Activated CD4-positive, alpha-beta memory T cell treated with anti-CD3 and anti-CD28 coated beads for 36 hours (primary cell): Measurements from ENCODE around the gene OSBPL10. TPM values are rescaled to one million over a fixed set of nuclear protein-coding genes. Genes with fewer than 3 reads are reported as not detected.

Source experiments
- CTCF ChIA-PET: fragments of 350-600 bp; sonication (Branson Sonifier 250); formaldehyde crosslinking; loops from one replicate; lab custom pipeline; 2021; ENCODE audit warnings: antibody characterized with exemption, inconsistent platforms; lab: Charles Lee
- POLR2A ChIA-PET: fragments of 350-600 bp; sonication (Branson Sonifier 250); formaldehyde crosslinking; loops from one replicate; lab custom pipeline; 2021; ENCODE audit warnings: antibody characterized with exemption; lab: Charles Lee
- DNase-seq: peaks from one replicate; pipeline ENCODE4 v3.0.0-alpha.2; 2020
- H3K27ac Mint-ChIP-seq: one replicate; pipeline ENCODE4 v1.8.0; 2021; ENCODE audit warnings: mixed read lengths
- H3K27me3 Mint-ChIP-seq: one replicate; pipeline ENCODE4 v1.8.0; 2021; ENCODE audit warnings: mixed read lengths
- H3K36me3 Mint-ChIP-seq: one replicate; pipeline ENCODE4 v1.8.0; 2021; ENCODE audit warnings: mixed read lengths
- H3K4me1 Mint-ChIP-seq: one replicate; pipeline ENCODE4 v1.8.0; 2021; ENCODE audit warnings: low read depth, mixed read lengths
- H3K4me3 Mint-ChIP-seq: one replicate; pipeline ENCODE4 v1.8.0; 2021; ENCODE audit warnings: mild to moderate bottlenecking, mixed read lengths
- H3K9me3 Mint-ChIP-seq: one replicate; pipeline ENCODE4 v1.8.0; 2021; ENCODE audit warnings: mixed read lengths
- intact Hi-C: fragments of 100-400 bp; cut with micrococcal nuclease; formaldehyde crosslinking; loops from one replicate; pipeline ENCODE4 v1.15.1; 2023
- total RNA-seq, 2 experiments: library from RNA; stranded (reverse); gene quantifications; one replicate each; pipeline ENCODE4 v1.2.3, GENCODE V29; 2021

Gene OSBPL10
- total RNA-seq, 2 experiments from 2014 or later, result 3.4 to 3.5 TPM

DNA sequence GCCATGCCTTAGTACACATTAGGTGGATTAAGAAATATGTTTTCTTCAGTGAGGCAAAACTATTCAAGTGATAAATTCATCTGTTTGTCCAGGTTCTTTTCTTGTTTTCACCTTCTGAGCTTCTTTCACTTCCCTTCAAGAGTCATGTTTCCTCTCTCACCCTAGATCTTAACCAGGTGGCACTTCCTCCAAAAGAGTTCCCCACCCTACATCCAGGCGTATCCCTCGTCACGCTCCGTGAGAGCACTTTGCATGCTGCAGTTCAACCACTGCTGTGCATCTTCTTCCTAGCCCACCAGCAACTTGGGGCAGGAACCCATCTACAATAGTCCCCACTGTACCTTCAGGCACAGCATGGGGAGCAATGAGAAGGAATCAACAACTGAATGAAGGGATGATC lies 28.9 kb downstream of the OSBPL10 start:
- intact Hi-C loops, result no loop called here
- ChIA-PET CTCF (no interaction called here), POLR2A (no interaction called here)
- Mint-ChIP-seq H3K4me1 (no peaks in the 10 kb centered on the region), H3K27me3 (peaks cover 20% of the 10 kb centered on the region), H3K9me3 (peaks cover 19% of the 10 kb centered on the region), H3K27ac (no peak overlapping the region), H3K4me3 (no peak overlapping the region), H3K36me3 (peaks cover 2% of the 10 kb centered on the region)
- DNase-seq, result no peak

DNA sequence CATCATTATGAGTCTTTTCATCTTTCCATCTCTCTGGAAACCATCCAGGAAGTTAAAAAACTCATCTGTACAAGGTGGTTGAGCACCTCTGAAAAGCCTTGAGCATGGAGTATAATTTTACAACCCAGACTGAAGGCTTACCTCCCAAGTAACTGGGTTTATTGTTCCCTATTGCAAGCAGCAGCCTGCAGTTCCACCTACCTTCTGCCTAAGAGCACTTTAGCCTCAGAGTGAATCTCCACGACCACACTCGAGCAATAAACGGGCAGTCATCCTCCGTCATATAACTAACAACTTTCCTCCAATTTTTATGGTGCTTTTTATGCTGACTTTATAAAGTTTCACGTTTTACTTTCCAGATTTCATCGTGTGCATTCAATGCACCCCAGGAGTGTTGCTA lies 32.8 kb downstream of the OSBPL10 start:
- Mint-ChIP-seq H3K36me3 (no peaks in the 10 kb centered on the region), H3K9me3 (peaks cover 3% of the 10 kb centered on the region), H3K4me3 (no peak overlapping the region), H3K27me3 (peaks cover 25% of the 10 kb centered on the region), H3K4me1 (no peaks in the 10 kb centered on the region), H3K27ac (no peak overlapping the region)
- intact Hi-C loops, result no loop called here
- no peak for DNase-seq
- ChIA-PET CTCF (no interaction called here), POLR2A (no interaction called here)

DNA sequence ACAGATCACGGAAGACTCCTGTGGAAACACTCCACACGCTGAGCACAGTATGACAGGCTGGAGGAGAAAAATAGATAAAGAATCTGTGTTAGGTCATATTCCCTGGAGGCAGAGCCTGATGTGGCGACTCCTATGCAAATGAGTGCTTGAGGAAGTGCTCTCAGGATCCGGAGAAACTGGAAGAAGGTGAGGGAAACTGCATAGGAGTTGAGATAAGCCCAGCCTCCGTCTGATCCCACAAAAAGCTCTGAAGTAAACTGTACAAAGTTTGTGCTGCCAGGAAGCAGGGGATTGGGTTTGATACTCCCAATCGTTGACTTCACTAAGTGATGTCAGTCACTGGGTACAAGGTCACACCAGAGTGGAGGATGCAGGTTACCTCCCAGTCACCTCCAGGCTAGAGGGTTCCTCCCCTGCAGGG lies 33.4 kb downstream of the OSBPL10 start:
- no peak for DNase-seq
- POLR2A ChIA-PET, result no interaction called here
- no peak overlapping the region for H3K27ac Mint-ChIP-seq
- CTCF ChIA-PET, result no interaction called here
- H3K4me1 Mint-ChIP-seq, result no peaks in the 10 kb centered on the region
- no peaks in the 10 kb centered on the region for H3K36me3 Mint-ChIP-seq
- H3K4me3 Mint-ChIP-seq, result no peak overlapping the region
- H3K27me3 Mint-ChIP-seq, result peaks cover 28% of the 10 kb centered on the region
- H3K9me3 Mint-ChIP-seq, result peaks cover 7% of the 10 kb centered on the region
- intact Hi-C loops, result no loop called here

DNA sequence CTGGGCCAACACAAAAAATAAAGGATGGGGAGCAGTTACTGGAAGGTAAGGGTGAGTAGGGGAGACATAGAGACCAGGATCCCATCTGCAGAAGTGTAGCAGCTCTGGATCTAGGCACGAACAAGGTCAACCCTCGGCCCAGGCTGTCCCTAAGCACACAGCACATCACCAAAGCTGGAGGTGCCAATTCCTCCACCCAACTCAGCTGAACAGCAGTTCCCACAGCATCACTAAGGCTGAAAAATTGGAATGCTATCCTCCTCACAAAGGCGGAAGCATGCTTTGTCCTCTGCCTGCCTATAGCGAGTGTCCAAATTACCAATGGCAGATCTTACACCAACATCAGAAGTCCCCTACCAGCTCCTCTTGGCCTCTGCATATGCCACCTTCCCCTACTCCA lies 33.9 kb downstream of the OSBPL10 start:
- CTCF ChIA-PET, result no interaction called here

DNA sequence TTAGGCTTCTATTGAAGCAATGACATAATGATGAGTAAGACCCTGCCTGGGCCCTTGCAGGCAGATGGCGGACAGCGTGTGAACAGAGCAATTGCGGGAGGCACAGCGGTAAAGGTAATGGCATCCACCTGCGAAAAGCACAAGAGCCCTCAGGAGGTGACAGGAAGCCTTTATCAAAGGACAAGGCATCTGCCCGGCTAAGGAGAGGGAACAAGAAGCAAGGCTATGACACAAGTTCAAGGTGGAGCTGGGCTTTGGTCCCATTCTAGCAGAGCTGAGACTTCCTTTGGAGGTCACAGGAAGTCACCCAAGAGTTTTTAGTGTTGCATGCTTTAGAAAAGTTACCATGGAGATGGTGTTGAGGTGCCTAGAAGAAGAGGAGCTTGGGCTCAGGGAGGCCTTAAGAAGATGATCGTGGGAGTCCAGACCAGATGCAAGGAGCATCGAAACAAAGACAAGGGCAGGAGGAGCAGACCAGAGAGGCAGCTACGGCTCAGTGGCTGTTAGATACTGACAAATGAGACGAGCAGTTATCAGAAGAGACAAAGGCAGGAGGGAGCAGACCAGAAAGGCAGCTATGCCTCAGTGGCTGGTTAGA lies 34.5 kb downstream of the OSBPL10 start:
- Mint-ChIP-seq H3K27ac (no peak overlapping the region), H3K9me3 (peaks cover 7% of the 10 kb centered on the region), H3K4me3 (no peak overlapping the region), H3K4me1 (no peaks in the 10 kb centered on the region), H3K36me3 (no peaks in the 10 kb centered on the region), H3K27me3 (peaks cover 26% of the 10 kb centered on the region)
- ChIA-PET POLR2A (no interaction called here), CTCF (no interaction called here)
- no peak for DNase-seq
- intact Hi-C loops, result no loop called here

More for the DNA sequence above, 33.9 kb downstream of the OSBPL10 start:
- Mint-ChIP-seq H3K27ac (no peak overlapping the region), H3K4me3 (no peak overlapping the region), H3K9me3 (peaks cover 7% of the 10 kb centered on the region), H3K27me3 (peaks cover 27% of the 10 kb centered on the region), H3K4me1 (no peaks in the 10 kb centered on the region), H3K36me3 (no peaks in the 10 kb centered on the region)
- no peak for DNase-seq
- POLR2A ChIA-PET, result no interaction called here
- intact Hi-C loops, result no loop called here

DNA sequence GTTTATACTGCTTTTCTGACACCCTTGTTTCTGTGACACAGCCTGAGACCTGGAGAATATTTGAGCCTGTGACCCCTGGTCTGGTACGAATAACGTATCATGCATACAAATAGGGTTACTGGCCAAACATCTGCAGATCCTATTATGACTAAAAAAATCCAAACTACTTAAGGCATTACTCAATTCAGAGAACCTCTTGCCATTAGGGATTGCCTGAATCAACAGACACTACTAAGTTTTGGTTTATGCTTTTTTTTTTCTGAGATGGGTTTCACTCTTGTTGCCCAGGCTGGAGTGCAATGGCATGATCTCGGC lies 35.4 kb downstream of the OSBPL10 start:
- H3K4me1 Mint-ChIP-seq, result no peaks in the 10 kb centered on the region
- H3K36me3 Mint-ChIP-seq, result no peaks in the 10 kb centered on the region
- intact Hi-C loops, result no loop called here
- no peak overlapping the region for H3K4me3 Mint-ChIP-seq
- ChIA-PET POLR2A (no interaction called here), CTCF (no interaction called here)
- H3K27me3 Mint-ChIP-seq, result peaks cover 24% of the 10 kb centered on the region
- no peak overlapping the region for H3K27ac Mint-ChIP-seq
- H3K9me3 Mint-ChIP-seq, result peaks cover 7% of the 10 kb centered on the region
- no peak for DNase-seq

DNA sequence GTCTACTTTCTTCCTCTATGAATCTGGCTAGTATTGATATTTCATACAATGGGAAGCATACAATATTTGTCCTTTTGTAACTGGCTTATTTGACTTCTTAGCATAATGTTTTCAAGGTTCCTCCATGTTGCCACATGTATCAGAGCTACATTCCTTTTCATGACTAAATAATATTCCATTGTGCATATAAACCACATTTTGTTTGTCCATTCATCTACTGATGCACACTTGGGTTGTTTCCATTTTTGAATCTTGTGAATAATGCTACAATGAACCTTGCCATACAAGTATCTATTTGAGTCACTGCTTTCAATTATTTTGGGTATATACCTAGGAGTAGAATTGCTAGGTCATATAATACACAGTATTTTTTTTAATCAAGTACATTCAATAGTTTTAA lies 38.0 kb downstream of the OSBPL10 start:
- no peaks in the 10 kb centered on the region for H3K36me3 Mint-ChIP-seq
- intact Hi-C loops, result no loop called here
- ChIA-PET POLR2A (no interaction called here), CTCF (no interaction called here)
- no peak overlapping the region for H3K27ac Mint-ChIP-seq
- peaks cover 4% of the 10 kb centered on the region for H3K9me3 Mint-ChIP-seq
- no peak overlapping the region for H3K4me3 Mint-ChIP-seq
- no peaks in the 10 kb centered on the region for H3K4me1 Mint-ChIP-seq
- H3K27me3 Mint-ChIP-seq, result peaks cover 19% of the 10 kb centered on the region
- DNase-seq, result no peak

DNA sequence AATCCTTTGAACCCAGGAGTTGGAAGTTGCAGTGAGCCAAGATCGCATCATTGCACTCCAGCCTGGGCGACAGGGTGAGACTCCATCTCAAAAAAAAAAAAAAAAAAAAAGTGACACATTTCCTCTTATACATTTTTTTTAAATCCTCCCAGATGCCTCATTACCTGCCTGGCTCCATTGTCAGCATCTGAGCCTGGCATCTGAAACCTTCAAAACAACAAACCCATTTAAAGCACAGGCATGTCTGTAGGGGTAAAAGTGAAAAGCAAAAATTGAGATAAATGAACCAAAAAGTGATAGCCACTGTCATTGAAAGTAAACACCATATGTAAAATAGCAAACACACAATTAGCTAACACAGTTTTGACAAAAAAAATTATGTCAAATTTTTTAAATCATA lies 38.6 kb downstream of the OSBPL10 start:
- Mint-ChIP-seq H3K4me3 (no peak overlapping the region), H3K36me3 (no peaks in the 10 kb centered on the region), H3K27me3 (peaks cover 17% of the 10 kb centered on the region), H3K4me1 (no peaks in the 10 kb centered on the region), H3K27ac (no peak overlapping the region), H3K9me3 (peaks cover 4% of the 10 kb centered on the region)
- ChIA-PET CTCF (no interaction called here), POLR2A (no interaction called here)
- DNase-seq, result no peak
- intact Hi-C loops, result no loop called here

DNA sequence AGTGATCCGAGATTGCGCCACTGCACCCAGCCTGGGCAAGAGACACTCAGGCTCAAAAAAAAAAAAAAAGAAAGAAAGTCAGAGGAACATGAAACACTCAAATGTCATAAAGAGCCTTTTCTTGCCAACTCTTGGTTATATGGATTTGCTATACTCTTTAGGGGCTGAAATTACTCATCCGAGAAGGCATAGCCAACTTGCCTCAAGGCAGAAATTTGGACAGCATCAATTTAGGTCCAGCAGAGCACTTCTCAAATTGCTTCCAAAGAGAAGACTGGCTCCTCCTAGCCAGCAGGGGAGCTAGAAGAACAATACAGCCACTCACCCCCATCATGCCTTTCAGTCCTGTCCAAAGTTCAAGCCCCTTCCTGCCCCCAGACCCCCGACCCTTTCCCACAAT lies 43.8 kb downstream of the OSBPL10 start:
- Mint-ChIP-seq H3K27ac (no peak overlapping the region), H3K27me3 (peaks cover 3% of the 10 kb centered on the region), H3K36me3 (no peaks in the 10 kb centered on the region), H3K4me1 (peaks cover 3% of the 10 kb centered on the region), H3K9me3 (no peaks in the 10 kb centered on the region), H3K4me3 (no peak overlapping the region)
- DNase-seq, result no peak
- ChIA-PET POLR2A (no interaction called here), CTCF (no interaction called here)
- intact Hi-C loops, result no loop called here

DNA sequence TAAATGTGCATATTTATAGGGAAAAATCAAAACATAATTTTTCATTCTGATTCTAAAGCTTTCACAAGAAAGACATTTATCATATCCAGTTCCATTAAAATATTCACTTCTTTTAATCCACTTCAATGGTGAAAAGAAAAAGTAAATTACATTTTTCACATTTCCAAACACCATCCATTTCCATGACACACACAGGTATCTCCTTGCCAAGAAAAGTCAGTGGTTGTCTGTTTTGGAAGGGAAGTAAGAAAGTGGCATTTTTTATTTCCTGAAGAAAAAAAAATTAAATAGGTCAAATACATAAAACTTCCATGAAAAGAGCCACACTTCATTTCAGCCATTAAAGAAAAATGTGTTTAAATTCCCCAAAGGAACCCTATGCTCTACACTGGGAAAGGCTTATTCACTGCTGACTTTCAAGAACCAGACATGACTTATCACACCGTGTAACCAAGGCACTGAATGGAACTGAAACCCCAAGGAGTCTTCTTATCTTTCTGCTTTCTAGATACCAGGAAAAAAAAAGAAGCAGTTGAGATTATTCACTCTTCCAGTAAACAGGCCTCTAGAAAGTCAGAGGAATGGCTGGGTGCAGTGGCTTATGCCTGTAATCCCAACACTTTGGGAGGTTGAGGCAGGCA lies 44.5 kb downstream of the OSBPL10 start:
- intact Hi-C loops, result no loop called here
- Mint-ChIP-seq H3K27ac (no peak overlapping the region), H3K27me3 (peaks cover 3% of the 10 kb centered on the region), H3K4me1 (peaks cover 3% of the 10 kb centered on the region), H3K9me3 (no peaks in the 10 kb centered on the region), H3K36me3 (no peaks in the 10 kb centered on the region), H3K4me3 (no peak overlapping the region)
- ChIA-PET POLR2A (no interaction called here), CTCF (no interaction called here)
- DNase-seq, result no peak

DNA sequence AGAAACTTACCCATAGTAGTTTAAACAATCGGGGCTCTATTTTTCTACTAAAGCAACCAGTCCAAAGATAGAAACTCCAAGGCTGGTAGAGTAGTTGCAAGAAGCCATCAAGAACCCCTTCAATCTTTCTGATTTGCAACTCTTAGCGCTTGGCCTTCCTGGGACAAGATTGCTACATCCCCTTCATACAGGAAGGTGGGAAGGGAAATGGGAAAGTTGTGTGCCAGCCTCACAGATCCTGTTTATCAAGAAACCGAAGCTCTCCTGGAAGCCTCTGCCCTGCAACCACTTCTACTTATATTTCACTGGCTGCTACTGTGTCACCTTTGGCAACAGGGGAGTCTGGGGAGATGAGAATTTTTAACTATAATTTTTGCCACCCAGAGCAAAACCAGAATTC lies 46.2 kb downstream of the OSBPL10 start:
- ChIA-PET POLR2A (no interaction called here), CTCF (no interaction called here)
- Mint-ChIP-seq H3K27ac (no peak overlapping the region), H3K4me3 (no peak overlapping the region), H3K9me3 (no peaks in the 10 kb centered on the region), H3K4me1 (peaks cover 3% of the 10 kb centered on the region), H3K36me3 (no peaks in the 10 kb centered on the region), H3K27me3 (no peaks in the 10 kb centered on the region)
- intact Hi-C loops, result no loop called here
- DNase-seq, result no peak

DNA sequence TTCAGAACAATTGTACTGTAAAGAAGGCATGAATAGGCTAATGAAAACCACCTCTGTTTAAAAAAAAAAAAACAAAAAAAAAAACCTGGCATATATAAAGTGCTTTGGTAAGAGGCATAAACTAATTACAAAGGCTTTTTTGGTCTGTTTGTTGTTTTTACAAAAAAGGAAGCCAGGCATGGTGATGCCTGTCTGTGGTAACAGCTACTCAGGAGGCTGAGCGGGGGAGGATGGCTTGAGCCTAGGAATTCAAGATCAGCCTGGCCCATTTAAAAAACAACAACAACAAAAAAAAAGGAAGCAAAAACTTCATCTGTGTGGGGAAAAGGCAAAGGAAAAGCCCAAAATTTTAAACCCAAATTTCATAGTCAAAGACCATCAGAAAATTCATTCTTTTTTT lies 47.0 kb downstream of the OSBPL10 start:
- H3K9me3 Mint-ChIP-seq, result no peaks in the 10 kb centered on the region
- no peak overlapping the region for H3K27ac Mint-ChIP-seq
- ChIA-PET CTCF (interaction anchor here (0.8 kb wide), 1 partner anchor 158 kb away, joined by 3 read pairs; no protein-coding TSS in a partner anchor), POLR2A (no interaction called here)
- DNase-seq, result no peak
- peaks cover 3% of the 10 kb centered on the region for H3K4me1 Mint-ChIP-seq
- H3K27me3 Mint-ChIP-seq, result no peaks in the 10 kb centered on the region
- intact Hi-C loops, result no loop called here
- no peak overlapping the region for H3K4me3 Mint-ChIP-seq
- H3K36me3 Mint-ChIP-seq, result no peaks in the 10 kb centered on the region

DNA sequence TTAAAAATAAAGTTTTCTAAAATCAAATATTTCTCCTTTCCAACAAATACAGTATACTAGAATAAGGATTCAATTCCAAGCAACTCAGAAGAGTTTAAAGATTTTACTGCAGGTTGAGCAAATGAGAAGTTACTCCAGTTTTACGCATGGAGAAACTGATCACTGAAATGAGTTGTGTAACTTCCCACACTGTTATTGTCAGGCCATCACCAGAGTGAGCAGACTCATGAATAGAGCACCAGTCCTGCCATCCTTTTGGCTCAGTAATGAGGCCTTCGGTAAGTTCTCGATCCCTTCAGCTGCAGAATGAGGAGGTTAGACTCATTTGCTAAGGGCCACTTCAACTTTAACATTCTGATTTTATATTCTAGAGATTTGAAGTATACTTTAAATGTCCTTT lies 48.1 kb downstream of the OSBPL10 start:
- DNase-seq, result no peak
- Mint-ChIP-seq H3K36me3 (no peaks in the 10 kb centered on the region), H3K4me1 (peaks cover 6% of the 10 kb centered on the region), H3K27ac (no peak overlapping the region), H3K27me3 (no peaks in the 10 kb centered on the region), H3K9me3 (no peaks in the 10 kb centered on the region), H3K4me3 (no peak overlapping the region)
- CTCF ChIA-PET, result interaction anchor here (0.8 kb wide), 1 partner anchor 157 kb away, joined by 3 read pairs; no protein-coding TSS in a partner anchor
- POLR2A ChIA-PET, result no interaction called here
- intact Hi-C loops, result no loop called here
